Cerebellar nuclear complex (tissue), 1 donor: ENCODE data around the gene CMIP.

Experiments used
- DNase-seq, 2 experiments: peaks; one replicate each; lab custom pipeline; 2025; lab: John Stamatoyannopoulos, UW

Gene CMIP

GRCh38 chr16:81661082-81661481 is 216.5 kb downstream of the CMIP start:
- DNase-seq: no peak

- DNase-seq: no peak
These were observed 219.5 kb downstream of the CMIP start for GRCh38 chr16:81664153-81664552.

GRCh38 chr16:81665588-81665987 is 221.0 kb downstream of the CMIP start:
- DNase-seq: no peak

GRCh38 chr16:81666113-81666512 is 221.5 kb downstream of the CMIP start:
- DNase-seq: no peak

GRCh38 chr16:81668243-81669097 is 223.9 kb downstream of the CMIP start:
- DNase-seq: no peak

GRCh38 chr16:81669473-81670350 is 225.1 kb downstream of the CMIP start:
- no peak for DNase-seq

- no peak for DNase-seq
These were observed 227.4 kb downstream of the CMIP start for GRCh38 chr16:81671738-81672597.

GRCh38 chr16:81673432-81673831 is 228.8 kb downstream of the CMIP start:
- DNase-seq: no peak

- no peak for DNase-seq
These were observed 231.1 kb downstream of the CMIP start for GRCh38 chr16:81675662-81676061.

- DNase-seq: no peak
These were observed 231.7 kb downstream of the CMIP start for GRCh38 chr16:81676066-81676882.

GRCh38 chr16:81676883-81677737 is 232.5 kb downstream of the CMIP start:
- no peak for DNase-seq

- DNase-seq: no peak
These were observed 233.9 kb downstream of the CMIP start for GRCh38 chr16:81678326-81679095.

- DNase-seq: no peak
These were observed 235.3 kb downstream of the CMIP start for GRCh38 chr16:81679721-81680430.

- no peak for DNase-seq
These were observed 236.1 kb downstream of the CMIP start for GRCh38 chr16:81680444-81681275.

GRCh38 chr16:81681311-81681710 is 236.7 kb downstream of the CMIP start:
- no peak for DNase-seq

GRCh38 chr16:81684242-81684837 is 239.7 kb downstream of the CMIP start:
- DNase-seq: no peak

- DNase-seq: no peak
These were observed 240.3 kb downstream of the CMIP start for GRCh38 chr16:81684901-81685300.
